OCI-LY7 (cell line): ENCODE results near the gene BPTF. TPM values are rescaled to one million over a fixed set of nuclear protein-coding genes. Genes with fewer than 3 reads are reported as not detected.

Source experiments
- BruUV-seq: library from RNA; stranded (reverse); fragments of 400-500 nt; replicated peaks from 2 replicates; lab custom pipeline; 2021; lab: Mats Ljungman, UMichigan
- CTCF ChIA-PET: fragments of 300-600 bp; sonication (Branson Sonifier 250); formaldehyde crosslinking; loops from one replicate; lab custom pipeline; 2022; ENCODE audit warnings: antibody characterized with exemption; ENCODE audit not compliant: unreplicated experiment; lab: Charles Lee
- POLR2A ChIA-PET: fragments of 300-600 bp; sonication (Branson Sonifier 250); formaldehyde crosslinking; loops from one replicate; lab custom pipeline; 2022; ENCODE audit warnings: antibody characterized with exemption; lab: Charles Lee
- DNase-seq: peaks from one replicate; pipeline ENCODE4 v3.0.0-alpha.2; 2015; ENCODE audit warnings: low spot score
- H2AFZ ChIP-seq: fragments of 200-600 bp; sonication (generic), shearing (Covaris generic); 2 replicates; pipeline ENCODE4 v1.6.1; 2014; ENCODE audit warnings: mild to moderate bottlenecking, antibody characterized with exemption, low read length, moderate library complexity
- H3K27ac ChIP-seq: fragments of 200-600 bp; sonication (generic); 2 replicates; pipeline ENCODE4 v1.5.1; 2014; ENCODE audit warnings: mixed run types, low read depth, mild to moderate bottlenecking, moderate library complexity, low read length, inconsistent platforms; ENCODE audit not compliant: poor library complexity, severe bottlenecking
- H3K36me3 ChIP-seq: fragments of 200-600 bp; sonication (generic); 2 replicates; pipeline ENCODE4 v1.6.1; 2014; ENCODE audit warnings: mild to moderate bottlenecking, antibody characterized with exemption, low read length, moderate library complexity, mixed read lengths; ENCODE audit not compliant: insufficient read depth
- H3K4me1 ChIP-seq: fragments of 200-600 bp; sonication (generic); 2 replicates; pipeline ENCODE4 v1.5.1; 2014; ENCODE audit warnings: mild to moderate bottlenecking, low read length; ENCODE audit not compliant: insufficient read depth, poor library complexity, severe bottlenecking
- H3K4me2 ChIP-seq: fragments of 200-600 bp; sonication (generic); 2 replicates; pipeline ENCODE4 v1.6.1; 2014; ENCODE audit warnings: mild to moderate bottlenecking, low read length
- H3K4me3 ChIP-seq: fragments of 200-600 bp; sonication (generic); 2 replicates; pipeline ENCODE4 v1.5.1; 2014; ENCODE audit warnings: mild to moderate bottlenecking, low read depth, low read length; ENCODE audit not compliant: poor library complexity, severe bottlenecking
- H3K79me2 ChIP-seq: fragments of 200-600 bp; sonication (generic); 2 replicates; pipeline ENCODE4 v1.6.1; 2016; ENCODE audit warnings: low read depth, mild to moderate bottlenecking, low read length, moderate library complexity, mixed read lengths; ENCODE audit not compliant: insufficient read depth
- H3K9me2 ChIP-seq: fragments of 200-600 bp; sonication (generic); 2 replicates; pipeline ENCODE4 v1.6.1; 2016; ENCODE audit warnings: mild to moderate bottlenecking, low read length, mixed read lengths; ENCODE audit not compliant: insufficient read depth
- H3K9me3 ChIP-seq: fragments of 200-600 bp; sonication (generic); 2 replicates; pipeline ENCODE4 v1.6.1; 2014; ENCODE audit warnings: mild to moderate bottlenecking, mixed run types, low read length, mixed read lengths
- H4K20me1 ChIP-seq: fragments of 200-600 bp; sonication (generic); 2 replicates; pipeline ENCODE4 v1.6.1; 2014; ENCODE audit warnings: mild to moderate bottlenecking, antibody characterized with exemption, low read length, moderate library complexity, mixed read lengths; ENCODE audit not compliant: insufficient read depth
- EZH2phosphoT487 ChIP-seq: fragments of 200-600 bp; sonication (generic); IDR thresholded peaks from 2 replicates; pipeline ENCODE4 v1.6.1; 2018; ENCODE audit warnings: low read depth, borderline replicate concordance, mild to moderate bottlenecking, mixed run types, antibody characterized with exemption, low read length, moderate library complexity, mixed read lengths
- intact Hi-C: fragments of 100-400 bp; cut with micrococcal nuclease; formaldehyde crosslinking; loops from one replicate; pipeline ENCODE4 v1.10.0; 2022; ENCODE audit not compliant: unreplicated experiment
- total RNA-seq, 2 experiments: library from RNA; depleted of rRNA in 1 of 2; stranded (reverse); fragments of >200 nt in 1 of 2; shearing (Covaris generic) in 1 of 2; gene quantifications; 2 replicates each; pipeline ENCODE4 v1.2.3, GENCODE V29; 2014 to 2022
- TF ChIP-seq, protein P1 (sequence below): fragments of 200-600 bp; sonication (generic); conservative IDR thresholded peaks from 2 replicates; pipeline ENCODE4 v1.5.1; 2014; ENCODE audit warnings: mild to moderate bottlenecking, antibody characterized with exemption, low read length, moderate library complexity, mixed read lengths

The BPTF gene
- total RNA-seq, 2 experiments from 2014 or later, result 104 to 212 TPM

DNA sequence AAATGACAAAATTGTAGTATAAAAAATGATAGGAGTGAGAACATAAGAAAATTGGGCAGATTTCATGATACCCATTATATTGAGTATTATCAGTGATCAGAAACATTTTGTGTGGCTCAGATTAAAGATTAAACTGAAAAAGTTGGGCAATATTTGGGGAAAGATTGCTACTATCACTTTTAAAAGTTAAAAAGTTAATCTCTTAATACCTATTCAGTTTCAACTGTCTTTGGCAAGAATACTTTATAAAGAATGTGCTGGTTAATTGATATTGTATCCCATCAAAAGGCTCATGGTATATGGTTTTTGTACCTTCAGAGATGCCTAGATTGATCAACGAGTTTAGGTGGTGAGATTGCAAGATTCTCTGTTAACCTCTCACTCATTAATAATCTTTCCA, 55.8 kb downstream of the BPTF start:
- Histone ChIP-seq H3K9me3 (no peaks in the 10 kb centered on the region), H3K4me2 (no peak overlapping the region), H3K36me3 (peaks cover 90% of the 10 kb centered on the region), H3K4me1 (no peaks in the 10 kb centered on the region), H3K27ac (no peak overlapping the region), H2AFZ (no peak overlapping the region), H4K20me1 (no peaks in the 10 kb centered on the region), H3K79me2 (peaks cover 36% of the 10 kb centered on the region; the same call in 1 of the 2 replicates), H3K9me2 (no peaks in the 10 kb centered on the region), H3K4me3 (no peak overlapping the region)
- no peak for DNase-seq
- intact Hi-C loops, result no loop called here
- BruUV-seq, result no TSS peak
- ChIA-PET CTCF (no interaction called here), POLR2A (interaction anchor here (0.6 to 1.2 kb wide), 2 partner anchors 12 to 159 kb away, joined by 3 read pairs; no protein-coding TSS in a partner anchor)
- TF ChIP-seq, protein P1, sequence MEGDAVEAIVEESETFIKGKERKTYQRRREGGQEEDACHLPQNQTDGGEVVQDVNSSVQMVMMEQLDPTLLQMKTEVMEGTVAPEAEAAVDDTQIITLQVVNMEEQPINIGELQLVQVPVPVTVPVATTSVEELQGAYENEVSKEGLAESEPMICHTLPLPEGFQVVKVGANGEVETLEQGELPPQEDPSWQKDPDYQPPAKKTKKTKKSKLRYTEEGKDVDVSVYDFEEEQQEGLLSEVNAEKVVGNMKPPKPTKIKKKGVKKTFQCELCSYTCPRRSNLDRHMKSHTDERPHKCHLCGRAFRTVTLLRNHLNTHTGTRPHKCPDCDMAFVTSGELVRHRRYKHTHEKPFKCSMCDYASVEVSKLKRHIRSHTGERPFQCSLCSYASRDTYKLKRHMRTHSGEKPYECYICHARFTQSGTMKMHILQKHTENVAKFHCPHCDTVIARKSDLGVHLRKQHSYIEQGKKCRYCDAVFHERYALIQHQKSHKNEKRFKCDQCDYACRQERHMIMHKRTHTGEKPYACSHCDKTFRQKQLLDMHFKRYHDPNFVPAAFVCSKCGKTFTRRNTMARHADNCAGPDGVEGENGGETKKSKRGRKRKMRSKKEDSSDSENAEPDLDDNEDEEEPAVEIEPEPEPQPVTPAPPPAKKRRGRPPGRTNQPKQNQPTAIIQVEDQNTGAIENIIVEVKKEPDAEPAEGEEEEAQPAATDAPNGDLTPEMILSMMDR, result no peak
- no peak for TF ChIP-seq EZH2phosphoT487

DNA sequence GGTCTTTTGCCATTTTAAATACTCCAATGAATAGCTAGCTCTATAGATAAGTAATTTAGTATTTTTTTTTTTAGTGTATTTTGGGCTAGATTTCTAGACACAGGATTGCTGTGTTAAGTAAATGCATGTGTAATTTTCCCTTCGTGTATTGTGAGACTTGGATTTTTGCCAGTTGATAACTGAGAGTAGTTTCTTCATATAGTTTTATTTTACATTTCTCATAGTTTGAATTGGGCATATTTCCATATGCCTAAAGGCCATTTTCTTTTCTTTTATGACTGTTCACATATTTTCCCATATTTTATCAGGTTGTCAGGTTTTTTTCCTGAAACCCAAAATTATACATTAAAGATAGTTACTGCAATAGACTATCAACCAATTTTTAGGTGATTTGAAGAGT, 59.4 kb downstream of the BPTF start:
- BruUV-seq, result no TSS peak
- H2AFZ ChIP-seq, result no peak overlapping the region
- no peaks in the 10 kb centered on the region for H3K4me1 ChIP-seq
- H3K9me3 ChIP-seq, result no peaks in the 10 kb centered on the region
- H3K79me2 ChIP-seq, result peaks cover 26% of the 10 kb centered on the region; the same call in 1 of the 2 replicates
- intact Hi-C loops, result no loop called here
- H3K4me2 ChIP-seq, result no peak overlapping the region
- TF ChIP-seq, protein P1, result no peak
- TF ChIP-seq EZH2phosphoT487, result no peak
- no peaks in the 10 kb centered on the region for H4K20me1 ChIP-seq
- H3K27ac ChIP-seq, result no peak overlapping the region
- no peak overlapping the region for H3K4me3 ChIP-seq
- H3K36me3 ChIP-seq, result peaks cover 86% of the 10 kb centered on the region
- DNase-seq, result no peak
- POLR2A ChIA-PET, result no interaction called here
- CTCF ChIA-PET, result no interaction called here
- H3K9me2 ChIP-seq, result no peaks in the 10 kb centered on the region

DNA sequence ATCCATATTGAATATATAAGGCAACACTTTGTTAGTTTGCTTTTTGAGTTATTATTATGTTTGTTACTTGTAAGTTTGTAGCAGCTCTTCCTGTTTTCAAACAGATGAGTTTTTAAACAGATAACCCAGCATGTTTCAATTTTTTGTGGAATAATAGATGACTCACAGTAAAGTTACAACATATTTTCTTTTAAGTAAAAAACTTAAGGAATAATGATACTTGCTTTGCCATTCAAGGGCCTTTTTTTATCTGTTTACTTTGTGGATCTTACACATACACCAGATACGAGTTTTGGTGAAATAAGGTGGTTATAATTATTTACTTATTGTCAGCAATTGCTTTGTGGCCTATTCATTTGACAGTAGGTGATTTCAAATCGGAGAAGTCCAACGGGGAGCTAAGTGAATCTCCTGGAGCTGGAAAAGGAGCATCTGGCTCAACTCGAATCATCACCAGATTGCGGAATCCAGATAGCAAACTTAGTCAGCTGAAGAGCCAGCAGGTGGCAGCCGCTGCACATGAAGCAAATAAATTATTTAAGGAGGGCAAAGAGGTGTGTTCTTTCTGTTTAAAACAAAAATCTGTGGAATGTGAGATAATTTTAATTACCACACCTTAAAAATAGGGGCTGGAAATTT, 66.3 kb downstream of the BPTF start:
- no peak overlapping the region for H2AFZ ChIP-seq
- intact Hi-C loops, result no loop called here
- no TSS peak for BruUV-seq

More for the DNA sequence above, 66.3 kb downstream of the BPTF start:
- Histone ChIP-seq H3K9me3 (no peaks in the 10 kb centered on the region), H3K4me2 (no peak overlapping the region), H3K36me3 (peaks cover 90% of the 10 kb centered on the region), H3K79me2 (no peaks in the 10 kb centered on the region), H3K4me1 (no peaks in the 10 kb centered on the region), H3K9me2 (no peaks in the 10 kb centered on the region), H3K27ac (no peak overlapping the region), H3K4me3 (no peak overlapping the region), H4K20me1 (no peaks in the 10 kb centered on the region)
- CTCF ChIA-PET, result no interaction called here
- DNase-seq, result no peak
- POLR2A ChIA-PET, result interaction anchor here (0.6 to 1.4 kb wide), 4 partner anchors 9 to 1231 kb away, joined by 3 to 5 read pairs (median 3); no protein-coding TSS in a partner anchor
- no peak for TF ChIP-seq EZH2phosphoT487
- TF ChIP-seq, protein P1, result peak; percentile 73
